ENCODE results near the gene KCTD16. TPM values are rescaled to one million over a fixed set of nuclear protein-coding genes. Genes with fewer than 3 reads are reported as not detected.

The KCTD16 gene
- total RNA-seq, 2 experiments from 2014 or later, result 0.19 to 0.32 TPM

- no TSS peak for BruUV-seq (replicated peaks)
- H4K20me1 ChIP-seq (ENCODE audit: insufficient read depth, low read length), result no peaks in the 10 kb centered on the region
- no peak overlapping the region for H3K27ac ChIP-seq (ENCODE audit: low read depth, low read length, poor library complexity, severe bottlenecking)
- no peak for TF ChIP-seq EZH2phosphoT487 (IDR thresholded peaks at IDR 0.05; ENCODE audit: borderline replicate concordance, low read depth, low read length)
- no peak for TF ChIP-seq CTCF (conservative IDR thresholded peaks at IDR 0.05; ENCODE audit: low read length)
- no peaks in the 10 kb centered on the region for H3K9me3 ChIP-seq (ENCODE audit: low read length)
- H3K36me3 ChIP-seq (ENCODE audit: insufficient read depth, low read length), result no peaks in the 10 kb centered on the region
- no peaks in the 10 kb centered on the region for H3K79me2 ChIP-seq (ENCODE audit: insufficient read depth, low read depth, low read length)
- ChIA-PET POLR2A (interaction anchor here (0.6 kb wide), 1 partner anchor 50 kb away, joined by 3 read pairs; no protein-coding TSS in a partner anchor), CTCF (ENCODE audit: unreplicated experiment) (no interaction called here)
- no peak overlapping the region for H3K4me3 ChIP-seq (ENCODE audit: low read depth, low read length, poor library complexity, severe bottlenecking)
- intact Hi-C loops (cut with micrococcal nuclease; ENCODE audit: unreplicated experiment), result no loop called here
- no peaks in the 10 kb centered on the region for H3K4me1 ChIP-seq (ENCODE audit: insufficient read depth, low read length, poor library complexity, severe bottlenecking)
- no peak overlapping the region for H3K4me2 ChIP-seq (ENCODE audit: low read length)
- no peaks in the 10 kb centered on the region for H3K9me2 ChIP-seq (ENCODE audit: insufficient read depth, low read length)
- DNase-seq (ENCODE audit: low spot score), result no peak
- no peak overlapping the region for H2AFZ ChIP-seq (ENCODE audit: low read length)
Observed at GRCh38 chr5:144361406-144361805, 190.7 kb downstream of the KCTD16 start.

GRCh38 chr5:144365885-144366284 is 195.2 kb downstream of the KCTD16 start:
- no peak overlapping the region for H3K27ac ChIP-seq (ENCODE audit: low read depth, low read length, poor library complexity, severe bottlenecking)
- H3K4me3 ChIP-seq (ENCODE audit: low read depth, low read length, poor library complexity, severe bottlenecking), result no peak overlapping the region
- no peaks in the 10 kb centered on the region for H3K9me3 ChIP-seq (ENCODE audit: low read length)
- ChIA-PET POLR2A (no interaction called here), CTCF (ENCODE audit: unreplicated experiment) (no interaction called here)
- no peak for DNase-seq (ENCODE audit: low spot score)
- H2AFZ ChIP-seq (ENCODE audit: low read length), result no peak overlapping the region
- no TSS peak for BruUV-seq (replicated peaks)
- no peak overlapping the region for H3K4me2 ChIP-seq (ENCODE audit: low read length)
- intact Hi-C loops (cut with micrococcal nuclease; ENCODE audit: unreplicated experiment), result no loop called here
- H3K9me2 ChIP-seq (ENCODE audit: insufficient read depth, low read length), result no peaks in the 10 kb centered on the region
- no peaks in the 10 kb centered on the region for H4K20me1 ChIP-seq (ENCODE audit: insufficient read depth, low read length)
- H3K36me3 ChIP-seq (ENCODE audit: insufficient read depth, low read length), result no peaks in the 10 kb centered on the region
- H3K79me2 ChIP-seq (ENCODE audit: insufficient read depth, low read depth, low read length), result no peaks in the 10 kb centered on the region
- TF ChIP-seq CTCF (conservative IDR thresholded peaks at IDR 0.05; ENCODE audit: low read length) (no peak), EZH2phosphoT487 (IDR thresholded peaks at IDR 0.05; ENCODE audit: borderline replicate concordance, low read depth, low read length) (no peak)
- no peaks in the 10 kb centered on the region for H3K4me1 ChIP-seq (ENCODE audit: insufficient read depth, low read length, poor library complexity, severe bottlenecking)

GRCh38 chr5:144367991-144368390 is 197.3 kb downstream of the KCTD16 start:
- BruUV-seq (replicated peaks), result no TSS peak
- H3K4me2 ChIP-seq (ENCODE audit: low read length), result no peak overlapping the region

More at GRCh38 chr5:144367991-144368390, 197.3 kb downstream of the KCTD16 start:
- intact Hi-C loops (cut with micrococcal nuclease; ENCODE audit: unreplicated experiment), result no loop called here
- CTCF ChIA-PET (ENCODE audit: unreplicated experiment), result no interaction called here
- H3K9me3 ChIP-seq (ENCODE audit: low read length), result no peaks in the 10 kb centered on the region
- no peak for DNase-seq (ENCODE audit: low spot score)
- H3K4me3 ChIP-seq (ENCODE audit: low read depth, low read length, poor library complexity, severe bottlenecking), result no peak overlapping the region
- H3K27ac ChIP-seq (ENCODE audit: low read depth, low read length, poor library complexity, severe bottlenecking), result no peak overlapping the region
- no peaks in the 10 kb centered on the region for H3K36me3 ChIP-seq (ENCODE audit: insufficient read depth, low read length)
- no peak overlapping the region for H2AFZ ChIP-seq (ENCODE audit: low read length)
- TF ChIP-seq CTCF (conservative IDR thresholded peaks at IDR 0.05; ENCODE audit: low read length) (no peak), EZH2phosphoT487 (IDR thresholded peaks at IDR 0.05; ENCODE audit: borderline replicate concordance, low read depth, low read length) (no peak)
- POLR2A ChIA-PET, result interaction anchor here (0.6 kb wide), 1 partner anchor 1190 kb away, joined by 5 read pairs; no protein-coding TSS in a partner anchor
- H3K9me2 ChIP-seq (ENCODE audit: insufficient read depth, low read length), result no peaks in the 10 kb centered on the region
- no peaks in the 10 kb centered on the region for H3K4me1 ChIP-seq (ENCODE audit: insufficient read depth, low read length, poor library complexity, severe bottlenecking)
- H4K20me1 ChIP-seq (ENCODE audit: insufficient read depth, low read length), result no peaks in the 10 kb centered on the region
- H3K79me2 ChIP-seq (ENCODE audit: insufficient read depth, low read depth, low read length), result no peaks in the 10 kb centered on the region

All from OCI-LY7 (cell line).